GM12874 (cell line): ENCODE data around the gene EDA.

Experiments
- CTCF ChIP-seq: IDR thresholded peaks from 2 replicates; pipeline ENCODE4 v1.5.1; 2011; ENCODE audit warnings: low read depth, mild to moderate bottlenecking, control low read depth, low read length, moderate library complexity; ENCODE audit not compliant: insufficient read depth

EDA gene

GRCh38 chrX:69630147-69630546 is 14.2 kb downstream of the EDA start:
- no peak for TF ChIP-seq CTCF

- no peak for TF ChIP-seq CTCF
Observed at GRCh38 chrX:69664693-69665092, 48.8 kb downstream of the EDA start.

GRCh38 chrX:69670001-69670555 is 54.2 kb downstream of the EDA start:
- TF ChIP-seq CTCF: no peak

GRCh38 chrX:69674891-69675290 is 59.0 kb downstream of the EDA start:
- TF ChIP-seq CTCF: no peak

- TF ChIP-seq CTCF: no peak
Observed at GRCh38 chrX:69705818-69706217, 89.9 kb downstream of the EDA start.

GRCh38 chrX:69718102-69718501 is 102.2 kb downstream of the EDA start:
- no peak for TF ChIP-seq CTCF

GRCh38 chrX:69724307-69724706 is 108.4 kb downstream of the EDA start:
- TF ChIP-seq CTCF: no peak

GRCh38 chrX:69740317-69740716 is 124.4 kb downstream of the EDA start:
- no peak for TF ChIP-seq CTCF
